Activated naive CD8-positive, alpha-beta T cell treated with anti-CD3 and anti-CD28 coated beads, Interleukin-2, amount 50 U/mL, for 24 hours (primary cell): ENCODE data around the gene IGSF6.
"Not testable (repeated sequence)": the region's sequence is repeated elsewhere in the genome, so short reads cannot be mapped to it uniquely, and the experiment has no call there.

ENCODE experiments used
- ATAC-seq: fragments of 150-1000 bp; cut with Tn5 transposase; one replicate; pipeline ENCODE4 v1.10.0; 2021
- DNase-seq: peaks from one replicate; pipeline ENCODE4 v3.0.0; 2021
- H3K27ac Mint-ChIP-seq: one replicate; pipeline ENCODE4 v1.8.0; 2021; ENCODE audit warnings: mild to moderate bottlenecking, mixed read lengths
- H3K27me3 Mint-ChIP-seq: one replicate; pipeline ENCODE4 v1.8.0; 2021; ENCODE audit warnings: mixed read lengths
- H3K36me3 Mint-ChIP-seq: one replicate; pipeline ENCODE4 v1.8.0; 2021; ENCODE audit warnings: low read depth, mixed read lengths
- H3K4me1 Mint-ChIP-seq: one replicate; pipeline ENCODE4 v1.8.0; 2021; ENCODE audit warnings: mixed read lengths
- H3K4me3 Mint-ChIP-seq: one replicate; pipeline ENCODE4 v1.8.0; 2021; ENCODE audit warnings: mild to moderate bottlenecking, moderate library complexity, mixed read lengths
- H3K9me3 Mint-ChIP-seq: one replicate; pipeline ENCODE4 v1.8.0; 2021; ENCODE audit warnings: mixed read lengths

IGSF6 gene, protein sequence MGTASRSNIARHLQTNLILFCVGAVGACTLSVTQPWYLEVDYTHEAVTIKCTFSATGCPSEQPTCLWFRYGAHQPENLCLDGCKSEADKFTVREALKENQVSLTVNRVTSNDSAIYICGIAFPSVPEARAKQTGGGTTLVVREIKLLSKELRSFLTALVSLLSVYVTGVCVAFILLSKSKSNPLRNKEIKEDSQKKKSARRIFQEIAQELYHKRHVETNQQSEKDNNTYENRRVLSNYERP

DNA sequence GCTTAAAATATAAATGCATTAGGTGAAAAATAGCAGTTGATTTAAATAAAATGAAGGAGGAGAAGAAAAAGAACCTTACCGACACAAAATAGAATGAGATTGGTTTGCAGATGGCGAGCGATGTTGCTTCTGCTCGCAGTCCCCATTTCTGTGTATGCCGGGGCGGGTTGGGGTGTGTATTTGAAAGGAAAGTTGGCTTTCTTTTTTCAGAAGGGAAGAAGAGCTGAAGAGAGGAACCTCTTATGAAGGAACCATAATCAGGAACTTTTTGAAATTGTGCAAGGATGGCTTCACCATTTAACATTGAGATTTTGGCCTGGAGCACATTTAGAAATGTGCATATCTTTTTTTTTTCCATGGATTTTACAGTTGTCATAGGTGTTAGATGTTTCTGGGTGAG lies at the start of gene IGSF6:
Gene IGSF6 (minus strand): TSS at position 156 of the 400 bp plus-strand sequence. CDS start 10 bp downstream, at position 146.
- ATAC-seq (no peak), DNase-seq (no peak)
- Mint-ChIP-seq H3K4me3 (no peak within 1 kb of the TSS), H3K9me3 (no peaks in the 10 kb centered on the region), H3K4me1 (peaks cover 57% of the 10 kb centered on the region), H3K27me3 (no peaks in the 10 kb centered on the region), H3K27ac (no peak within 1 kb of the TSS), H3K36me3 (peaks cover 10% of the 10 kb centered on the region)

GRCh38 chr16:21701271-21701670 lies 48.9 kb upstream of the IGSF6 start:
- DNase-seq (no peak), ATAC-seq (no peak)
- Mint-ChIP-seq H3K27me3 (peaks cover 2% of the 10 kb centered on the region), H3K9me3 (no peaks in the 10 kb centered on the region), H3K4me1 (peaks cover 9% of the 10 kb centered on the region), H3K4me3 (no peak overlapping the region), H3K36me3 (no peaks in the 10 kb centered on the region), H3K27ac (no peak overlapping the region)

DNA sequence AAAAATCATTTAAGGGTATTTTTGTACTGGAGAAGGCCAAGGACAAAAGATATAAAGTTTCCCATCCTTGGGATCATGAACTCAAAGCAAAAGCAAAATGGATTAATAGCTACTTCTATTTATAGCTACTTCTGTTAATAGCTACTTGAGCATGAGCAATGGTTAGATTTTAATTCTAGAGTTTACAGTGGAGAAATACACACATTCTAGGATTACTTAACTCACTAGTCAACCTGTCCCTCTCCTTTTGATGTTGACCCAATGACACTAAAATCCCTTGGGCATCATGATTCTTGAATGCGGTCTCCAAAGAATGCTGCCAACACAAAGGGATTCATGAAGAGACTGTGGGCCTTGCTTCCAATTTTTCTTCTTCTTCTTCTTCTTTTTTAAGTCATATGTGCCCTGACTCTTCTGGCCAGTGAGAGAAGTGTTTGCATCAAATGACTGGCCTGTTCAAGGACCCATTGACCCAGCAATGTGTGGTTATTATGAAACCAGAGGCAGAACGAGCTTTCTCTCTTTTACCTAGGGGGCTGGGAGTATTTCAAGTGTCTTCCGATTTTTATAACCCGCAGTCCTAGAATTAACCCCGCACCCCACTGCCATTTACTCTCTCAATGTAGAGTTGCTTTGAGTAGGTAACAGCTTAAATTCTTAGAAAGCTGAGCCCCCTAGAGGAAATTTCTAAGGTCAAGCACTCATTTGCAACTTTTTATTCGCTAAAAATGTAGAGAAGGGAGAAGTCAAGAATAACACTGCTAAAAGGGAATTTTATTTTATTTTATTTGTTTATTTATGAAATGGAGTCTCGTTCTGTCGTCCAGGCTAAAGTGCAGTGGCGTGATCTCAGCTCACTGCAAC lies 46.0 kb upstream of the IGSF6 start:
- no peaks in the 10 kb centered on the region for H3K36me3 Mint-ChIP-seq
- no peak for ATAC-seq
- no peak for DNase-seq
- H3K27ac Mint-ChIP-seq, result no peak overlapping the region
- H3K9me3 Mint-ChIP-seq, result no peaks in the 10 kb centered on the region
- peaks cover 2% of the 10 kb centered on the region for H3K27me3 Mint-ChIP-seq
- H3K4me3 Mint-ChIP-seq, result no peak overlapping the region
- peaks cover 3% of the 10 kb centered on the region for H3K4me1 Mint-ChIP-seq

DNA sequence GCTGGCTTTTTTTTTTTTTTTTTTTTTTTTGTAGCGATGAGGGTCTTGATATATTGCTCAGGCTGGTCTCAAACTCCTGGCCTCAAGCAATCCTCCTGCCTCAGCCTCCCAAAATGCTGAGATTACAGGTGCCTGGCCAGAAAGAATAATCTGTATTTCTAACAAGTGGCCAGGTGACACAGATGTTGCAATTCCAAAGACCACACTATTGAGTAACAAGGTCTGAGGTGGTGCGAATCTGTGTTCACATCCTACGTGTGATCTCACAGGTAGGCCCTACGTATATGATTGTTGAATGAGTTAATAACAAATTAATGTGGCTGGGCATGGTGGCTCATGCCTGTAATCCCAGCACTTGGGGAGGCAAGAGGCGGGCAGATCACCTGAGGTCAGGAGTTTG lies 44.6 kb upstream of the IGSF6 start:
- no peaks in the 10 kb centered on the region for H3K4me1 Mint-ChIP-seq
- no peaks in the 10 kb centered on the region for H3K27me3 Mint-ChIP-seq
- H3K36me3 Mint-ChIP-seq, result no peaks in the 10 kb centered on the region
- H3K4me3 Mint-ChIP-seq, result no peak overlapping the region
- H3K9me3 Mint-ChIP-seq, result no peaks in the 10 kb centered on the region
- ATAC-seq (no peak), DNase-seq (no peak)
- no peak overlapping the region for H3K27ac Mint-ChIP-seq

GRCh38 chr16:21694609-21695008 lies 42.2 kb upstream of the IGSF6 start:
- H3K36me3 Mint-ChIP-seq, result no peaks in the 10 kb centered on the region
- no peaks in the 10 kb centered on the region for H3K9me3 Mint-ChIP-seq
- H3K4me3 Mint-ChIP-seq, result no peak overlapping the region
- no peaks in the 10 kb centered on the region for H3K4me1 Mint-ChIP-seq
- H3K27me3 Mint-ChIP-seq, result no peaks in the 10 kb centered on the region
- no peak for DNase-seq
- no peak overlapping the region for H3K27ac Mint-ChIP-seq
- ATAC-seq, result no peak

GRCh38 chr16:21690967-21691366 lies 38.6 kb upstream of the IGSF6 start:
- H3K27me3 Mint-ChIP-seq, H3K4me1 Mint-ChIP-seq, H3K9me3 Mint-ChIP-seq, H3K36me3 Mint-ChIP-seq, H3K27ac Mint-ChIP-seq, ATAC-seq, H3K4me3 Mint-ChIP-seq, DNase-seq: not testable (repeated sequence)

- no peaks in the 10 kb centered on the region for H3K36me3 Mint-ChIP-seq
- H3K4me1 Mint-ChIP-seq, result no peaks in the 10 kb centered on the region
- DNase-seq, result no peak
- H3K27me3 Mint-ChIP-seq, result no peaks in the 10 kb centered on the region
- H3K4me3 Mint-ChIP-seq, result no peak overlapping the region
- ATAC-seq, result no peak
- H3K27ac Mint-ChIP-seq, result no peak overlapping the region
- no peaks in the 10 kb centered on the region for H3K9me3 Mint-ChIP-seq
Observed at GRCh38 chr16:21689107-21689506, 36.7 kb upstream of the IGSF6 start.

- Mint-ChIP-seq H3K27ac (no peak overlapping the region), H3K36me3 (no peaks in the 10 kb centered on the region), H3K4me3 (no peak overlapping the region), H3K27me3 (no peaks in the 10 kb centered on the region), H3K9me3 (no peaks in the 10 kb centered on the region), H3K4me1 (no peaks in the 10 kb centered on the region)
- no peak for ATAC-seq
- no peak for DNase-seq
Observed at GRCh38 chr16:21685034-21685455, 32.6 kb upstream of the IGSF6 start.

DNA sequence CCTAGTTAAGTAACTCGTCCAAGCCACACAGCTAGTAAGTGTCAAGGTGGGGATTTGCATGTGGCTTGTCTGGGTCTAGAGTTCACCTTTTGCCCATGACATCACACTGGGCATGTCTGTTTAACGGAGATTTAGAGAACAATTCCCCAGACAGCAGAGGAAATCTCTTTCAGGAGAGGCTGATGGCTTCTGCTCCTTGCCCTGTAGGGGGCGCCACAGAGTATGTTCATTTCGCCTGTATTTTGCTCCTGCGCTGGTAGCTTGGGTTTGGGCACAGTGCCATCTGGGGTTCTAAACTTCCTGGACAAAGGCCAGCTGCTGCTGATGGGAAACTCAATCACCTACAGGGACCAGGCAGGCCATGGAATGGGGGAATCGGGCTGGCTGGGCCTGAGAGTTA lies 31.8 kb upstream of the IGSF6 start:
- ATAC-seq, result no peak
- no peaks in the 10 kb centered on the region for H3K27me3 Mint-ChIP-seq
- H3K4me3 Mint-ChIP-seq, result no peak overlapping the region
- no peak overlapping the region for H3K27ac Mint-ChIP-seq
- no peaks in the 10 kb centered on the region for H3K9me3 Mint-ChIP-seq
- H3K4me1 Mint-ChIP-seq, result no peaks in the 10 kb centered on the region
- DNase-seq, result peak; percentile 43
- no peaks in the 10 kb centered on the region for H3K36me3 Mint-ChIP-seq

DNA sequence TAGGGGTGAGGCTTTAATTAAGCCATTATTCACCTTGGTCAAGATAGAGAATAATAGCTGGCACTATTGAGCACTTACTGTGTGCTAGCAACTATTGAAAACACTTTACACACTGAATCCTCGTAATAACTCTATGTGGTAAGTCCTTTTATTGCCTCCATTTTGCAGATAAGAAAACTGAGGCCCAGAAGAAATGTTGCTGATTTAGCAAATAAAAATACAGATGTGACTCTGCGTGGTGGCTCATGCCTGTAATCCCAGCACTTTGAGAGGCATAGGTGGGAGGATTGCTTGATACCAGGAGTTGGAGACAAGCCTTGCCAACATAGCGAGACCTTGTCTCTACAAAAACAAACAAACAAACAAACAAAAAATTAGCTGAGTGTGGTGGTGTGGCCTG lies 30.8 kb upstream of the IGSF6 start:
- Mint-ChIP-seq H3K27me3 (no peaks in the 10 kb centered on the region), H3K4me1 (no peaks in the 10 kb centered on the region), H3K4me3 (no peak overlapping the region), H3K36me3 (no peaks in the 10 kb centered on the region), H3K27ac (no peak overlapping the region), H3K9me3 (no peaks in the 10 kb centered on the region)
- no peak for ATAC-seq
- no peak for DNase-seq

- not testable (repeated sequence) for H3K4me3 Mint-ChIP-seq, DNase-seq, H3K36me3 Mint-ChIP-seq, ATAC-seq, H3K27ac Mint-ChIP-seq, H3K27me3 Mint-ChIP-seq, H3K9me3 Mint-ChIP-seq, H3K4me1 Mint-ChIP-seq
Observed at GRCh38 chr16:21680714-21681113, 28.3 kb upstream of the IGSF6 start.

- H3K4me1 Mint-ChIP-seq, DNase-seq, H3K27ac Mint-ChIP-seq, H3K36me3 Mint-ChIP-seq, H3K27me3 Mint-ChIP-seq, H3K9me3 Mint-ChIP-seq, ATAC-seq, H3K4me3 Mint-ChIP-seq: not testable (repeated sequence)
Observed at GRCh38 chr16:21674456-21674855, 22.0 kb upstream of the IGSF6 start.

DNA sequence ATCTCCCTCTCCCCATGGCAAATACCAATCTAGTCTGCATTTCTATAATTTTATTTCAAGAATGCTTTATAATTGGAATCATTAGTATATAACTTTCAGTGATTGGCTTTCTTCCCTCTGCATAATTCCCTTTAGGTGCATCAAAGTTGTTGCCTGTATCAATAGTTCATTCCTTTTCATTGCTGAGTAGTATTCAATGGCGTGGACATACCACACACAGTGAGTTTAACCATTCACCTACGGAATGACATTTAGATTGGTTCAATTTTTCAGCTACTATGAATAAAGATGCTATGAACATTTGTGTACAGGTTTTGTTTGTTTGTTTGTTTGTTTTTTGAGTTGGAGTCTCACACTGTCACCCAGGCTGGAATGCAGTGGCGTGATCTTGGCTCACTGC lies 21.1 kb upstream of the IGSF6 start:
- Mint-ChIP-seq H3K27me3 (no peaks in the 10 kb centered on the region), H3K4me1 (no peaks in the 10 kb centered on the region), H3K27ac (no peak overlapping the region), H3K4me3 (no peak overlapping the region), H3K36me3 (no peaks in the 10 kb centered on the region), H3K9me3 (peaks cover 5% of the 10 kb centered on the region)
- DNase-seq (no peak), ATAC-seq (no peak)

GRCh38 chr16:21667575-21667974 lies 15.2 kb upstream of the IGSF6 start:
- Mint-ChIP-seq H3K36me3 (no peaks in the 10 kb centered on the region), H3K27me3 (peaks cover 8% of the 10 kb centered on the region), H3K9me3 (no peaks in the 10 kb centered on the region), H3K4me1 (peaks cover 3% of the 10 kb centered on the region), H3K27ac (no peak overlapping the region), H3K4me3 (no peak overlapping the region)
- DNase-seq, result no peak
- no peak for ATAC-seq

DNA sequence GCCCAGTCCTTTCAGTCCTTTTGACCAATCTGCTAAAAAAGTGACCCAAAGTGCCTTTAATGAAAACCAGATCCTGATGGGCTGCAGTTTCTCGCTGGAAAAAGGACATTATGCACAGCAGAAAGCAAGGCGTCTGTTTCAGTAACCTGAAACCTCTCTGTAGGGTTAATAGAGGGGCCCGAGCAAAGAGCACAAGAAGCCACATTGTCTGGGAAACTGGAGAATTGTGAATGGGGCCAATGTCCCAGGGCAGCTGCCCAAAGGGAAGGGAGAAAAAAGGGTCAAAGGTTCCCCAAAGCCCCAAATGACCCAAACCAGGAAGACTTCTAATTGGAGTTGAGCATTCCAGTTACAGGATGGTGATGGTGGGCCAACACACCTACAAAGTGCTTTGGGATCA lies 14.4 kb upstream of the IGSF6 start:
- H3K27me3 Mint-ChIP-seq, result peaks cover 8% of the 10 kb centered on the region
- H3K36me3 Mint-ChIP-seq, result no peaks in the 10 kb centered on the region
- no peak for DNase-seq
- no peak overlapping the region for H3K27ac Mint-ChIP-seq
- no peak for ATAC-seq
- no peak overlapping the region for H3K4me3 Mint-ChIP-seq
- H3K4me1 Mint-ChIP-seq, result peaks cover 5% of the 10 kb centered on the region
- H3K9me3 Mint-ChIP-seq, result no peaks in the 10 kb centered on the region
